ENCODE results near the gene TRIM69. TPM values are rescaled to one million over a fixed set of nuclear protein-coding genes. Genes with fewer than 3 reads are reported as not detected.

The TRIM69 gene
- total and polyA plus RNA-seq, 2 of the 8 experiments (the other 6 are each of a cell fraction or from before 2014, with no cell fraction given): 4.3 to 6.2 TPM

DNA sequence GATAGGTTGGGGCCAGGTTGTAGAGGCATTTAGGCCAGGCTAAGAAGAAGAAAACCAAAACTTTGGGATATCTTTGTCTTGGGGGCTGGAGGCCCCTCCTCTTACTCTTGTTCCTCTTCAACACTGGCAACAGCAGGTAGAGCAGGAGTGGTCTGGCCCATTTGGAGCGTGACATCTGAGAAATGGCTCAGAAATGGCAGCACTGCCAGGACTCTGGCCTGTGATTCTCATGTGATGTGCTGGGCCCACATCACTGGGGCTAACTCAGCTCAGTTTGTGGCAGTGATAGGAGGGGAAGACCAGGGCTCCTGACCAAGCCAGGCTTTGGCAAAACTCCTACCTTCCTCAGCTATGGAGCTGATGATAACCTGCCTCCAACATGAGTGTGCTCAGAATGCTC lies 43.7 kb upstream of the TRIM69 start:
- H3K56ac ChIP-seq (replicated peaks; ENCODE audit: insufficient read length, low read depth, low read length): no peak overlapping the region
- H2AK5ac ChIP-seq (ENCODE audit: low read depth, low read length): no peak overlapping the region
- WGBS, 2 experiments (ENCODE audit: extremely low coverage in 1 of 2, insufficient coverage in 1 of 2, insufficient read length in 1 of 2, insufficient replicate concordance in 2 of 2, low coverage in 1 of 2, low lambda C conversion rate in 2 of 2, missing lambda C conversion rate in 1 of 2): 93% methylated on average over 1 of the region's 1 CpG; no CpG with 5 or more reads in 1 of the 2 experiments
- no peak overlapping the region for H3K23ac ChIP-seq (ENCODE audit: insufficient read length)
- H2BK12ac ChIP-seq (ENCODE audit: low read depth, low read length): no peak overlapping the region
- H3K9me3 ChIP-seq (ENCODE audit: insufficient read depth in 2 of 2, low read depth in 1 of 2, low read length in 1 of 2): no peaks in the 10 kb centered on the region; a peak in 1 of 4 replicates
- no peak overlapping the region for H2BK15ac ChIP-seq (ENCODE audit: low read length)
- TF ChIP-seq SP2 (IDR thresholded peaks at IDR 0.05; ENCODE audit: low read length) (no peak), CHD1 (IDR thresholded peaks at IDR 0.05; ENCODE audit: low read depth, low read length) (no peak), RNF2 (IDR thresholded peaks at IDR 0.05; ENCODE audit: borderline replicate concordance, low read depth, low read length, missing control alignments, poor library complexity, severe bottlenecking) (no peak)
- TF ChIP-seq, protein P1, sequence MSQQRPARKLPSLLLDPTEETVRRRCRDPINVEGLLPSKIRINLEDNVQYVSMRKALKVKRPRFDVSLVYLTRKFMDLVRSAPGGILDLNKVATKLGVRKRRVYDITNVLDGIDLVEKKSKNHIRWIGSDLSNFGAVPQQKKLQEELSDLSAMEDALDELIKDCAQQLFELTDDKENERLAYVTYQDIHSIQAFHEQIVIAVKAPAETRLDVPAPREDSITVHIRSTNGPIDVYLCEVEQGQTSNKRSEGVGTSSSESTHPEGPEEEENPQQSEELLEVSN (IDR thresholded peaks at IDR 0.05): no peak
- TF ChIP-seq, protein P2, sequence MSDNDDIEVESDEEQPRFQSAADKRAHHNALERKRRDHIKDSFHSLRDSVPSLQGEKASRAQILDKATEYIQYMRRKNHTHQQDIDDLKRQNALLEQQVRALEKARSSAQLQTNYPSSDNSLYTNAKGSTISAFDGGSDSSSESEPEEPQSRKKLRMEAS (IDR thresholded peaks at IDR 0.05): no peak
- no peak overlapping the region for H4K91ac ChIP-seq (replicated peaks; ENCODE audit: insufficient read length, low read length)
- no peaks in the 10 kb centered on the region for H3K27me3 ChIP-seq (replicated peaks in 1 of 4; ENCODE audit: control insufficient read depth in 3 of 4, extremely low read depth in 1 of 4, insufficient read depth in 3 of 4, low read length in 3 of 4)
- H3K4me3 ChIP-seq (ENCODE audit: extremely low read depth in 1 of 4, insufficient read depth in 2 of 4, low read depth in 3 of 4, low read length in 4 of 4): no peak overlapping the region
- no peaks in the 10 kb centered on the region for H3K79me1 ChIP-seq (ENCODE audit: low read depth, low read length)
- no peaks in the 10 kb centered on the region for H4K20me1 ChIP-seq (replicated peaks in 1 of 2; ENCODE audit: control insufficient read depth in 1 of 2, insufficient read depth in 2 of 2, low read length in 2 of 2)
- H4K5ac ChIP-seq (ENCODE audit: insufficient read length, low read depth, low read length): no peak overlapping the region
- no peak overlapping the region for H3K18ac ChIP-seq (ENCODE audit: extremely low read depth, low read length)
- no peaks in the 10 kb centered on the region for H3K23me2 ChIP-seq (ENCODE audit: low read depth, low read length)
- no peak overlapping the region for H2AFZ ChIP-seq (ENCODE audit: low read length)
- no peak overlapping the region for H2BK5ac ChIP-seq (ENCODE audit: low read depth, low read length)
- no peak overlapping the region for H3K9ac ChIP-seq (replicated peaks in 1 of 4; ENCODE audit: extremely low read depth in 1 of 4, low read depth in 3 of 4, low read length in 3 of 4)
- H3K14ac ChIP-seq (ENCODE audit: insufficient read length): no peak overlapping the region
- H4K8ac ChIP-seq (ENCODE audit: extremely low read depth, insufficient read depth, low read length): no peak overlapping the region
- H2BK20ac ChIP-seq (ENCODE audit: low read length): no peak overlapping the region
- no peak overlapping the region for H3K4ac ChIP-seq (replicated peaks; ENCODE audit: insufficient read length, low read depth, low read length)
- POLR2A ChIA-PET (ENCODE audit: partially characterized antibody): interaction anchor here (1.5 kb wide), 2 partner anchors 19 to 29 kb away, joined by 4 to 6 read pairs; partner anchors contain the start of genes B2M, PATL2 and SPG11
- DNase-seq (ENCODE audit: low read depth in 1 of 2, low spot score in 2 of 2): no peak
- H3K27ac ChIP-seq (ENCODE audit: low read depth, low read length): no peak overlapping the region
- no peak overlapping the region for H2BK120ac ChIP-seq (replicated peaks; ENCODE audit: low read depth, low read length)
- H3K4me2 ChIP-seq (ENCODE audit: insufficient read depth in 1 of 2, low read depth in 2 of 2, low read length in 2 of 2): no peak overlapping the region
- CTCF ChIA-PET (ENCODE audit: partially characterized antibody): interaction anchor here (0.5 to 1.5 kb wide), 3 partner anchors 18 to 46 kb away, joined by 4 to 5 read pairs (median 4); partner anchors contain the start of genes PATL2 and SPG11
- FAIRE-seq: no peak
- no peaks in the 10 kb centered on the region for H3K36me3 ChIP-seq (ENCODE audit: control insufficient read depth in 2 of 4, insufficient read depth in 4 of 4, low read length in 3 of 4)
- no peaks in the 10 kb centered on the region for H3K79me2 ChIP-seq (ENCODE audit: control insufficient read depth in 1 of 2, insufficient read depth in 2 of 2, low read length in 2 of 2)
- no peaks in the 10 kb centered on the region for H3K4me1 ChIP-seq (replicated peaks in 1 of 4; ENCODE audit: control insufficient read depth in 3 of 4, insufficient read depth in 4 of 4, low read length in 3 of 4)

Measured in H1 (cell line).